Fibroblast of lung (primary cell): Measurements from ENCODE around the gene FNDC5. TPM values are rescaled to one million over a fixed set of nuclear protein-coding genes. Genes with fewer than 3 reads are reported as not detected.

Experiments used
- DNase-seq, 2 donors: peaks; one replicate each; pipeline versions ENCODE4 v3.0.0 to v3.0.0-alpha.2; 2010; ENCODE audit warnings: low read depth in 2 of 2
- H2AFZ ChIP-seq: 2 replicates; pipeline ENCODE4 v1.5.1; 2012; ENCODE audit warnings: low read length, control low read depth, inconsistent platforms
- H3K27ac ChIP-seq: 2 replicates; pipeline ENCODE4 v1.5.1; 2011; ENCODE audit warnings: low read length, control low read depth; ENCODE audit not compliant: insufficient read depth
- H3K27me3 ChIP-seq: 2 replicates; pipeline ENCODE4 v1.5.1; 2011; ENCODE audit warnings: mild to moderate bottlenecking, low read length; ENCODE audit not compliant: control insufficient read depth, insufficient read depth
- H3K36me3 ChIP-seq: 2 replicates; pipeline ENCODE4 v1.5.1; 2011; ENCODE audit warnings: low read length; ENCODE audit not compliant: control insufficient read depth, insufficient read depth
- H3K4me1 ChIP-seq: 2 replicates; pipeline ENCODE4 v1.5.1; 2011; ENCODE audit warnings: low read length; ENCODE audit not compliant: control insufficient read depth, insufficient read depth; ENCODE audit errors: extremely low read depth
- H3K4me2 ChIP-seq: 2 replicates; pipeline ENCODE4 v1.5.1; 2011; ENCODE audit warnings: low read length, control low read depth; ENCODE audit not compliant: insufficient read depth; ENCODE audit errors: extremely low read depth
- H3K4me3 ChIP-seq, 4 experiments: fragments of 200-600 bp in 1 of 4; sonication (generic) in 1 of 4; replicated peaks in 1 of 4; 2 replicates each; pipeline ENCODE4 v1.5.1; 2011 to 2016; ENCODE audit warnings: low read length in 4 of 4, low read depth in 3 of 4, mild to moderate bottlenecking in 3 of 4, control low read depth in 2 of 4, inconsistent platforms in 1 of 4, mixed read lengths in 1 of 4; ENCODE audit not compliant: insufficient read depth in 1 of 4; ENCODE audit errors: control extremely low read depth in 1 of 4
- H3K79me2 ChIP-seq: 2 replicates; pipeline ENCODE4 v1.5.1; 2012; ENCODE audit warnings: mild to moderate bottlenecking, low read length, inconsistent platforms; ENCODE audit not compliant: control insufficient read depth, insufficient read depth
- H3K9ac ChIP-seq: 2 replicates; pipeline ENCODE4 v1.5.1; 2011; ENCODE audit warnings: mild to moderate bottlenecking, low read length, control low read depth; ENCODE audit not compliant: insufficient read depth
- H3K9me3 ChIP-seq: 2 replicates; pipeline ENCODE4 v1.5.1; 2012; ENCODE audit warnings: low read depth, low read length; ENCODE audit not compliant: control insufficient read depth, insufficient read depth
- H4K20me1 ChIP-seq: 2 replicates; pipeline ENCODE4 v1.5.1; 2011; ENCODE audit warnings: low read length; ENCODE audit not compliant: control insufficient read depth, insufficient read depth; ENCODE audit errors: extremely low read depth
- CTCF ChIP-seq, 2 donors: IDR thresholded peaks in 1 of 2; conservative IDR thresholded peaks in 1 of 2; 1 replicate in 1 of 2; 2 replicates in 1 of 2; pipeline ENCODE4 v1.5.1; 2011 to 2012; ENCODE audit warnings: low read length in 2 of 2, control low read depth in 1 of 2, inconsistent platforms in 1 of 2, low read depth in 1 of 2, mild to moderate bottlenecking in 1 of 2
- EZH2 ChIP-seq: IDR thresholded peaks from 2 replicates; pipeline ENCODE4 v1.5.1; 2012; ENCODE audit warnings: low read length, control low read depth, mild to moderate bottlenecking; ENCODE audit errors: missing control alignments
- polyA plus RNA-seq, 2 donors: library from polyadenylated mRNA; depleted of rRNA in 1 of 2; stranded (reverse) in 1 of 2; unstranded in 1 of 2; fragments of >200 nt; gene quantifications; 2 replicates each; pipeline ENCODE4 v1.2.1, GENCODE V29; 2011 to 2012; ENCODE audit warnings: missing spikeins in 1 of 2
- total RNA-seq: library from RNA; depleted of rRNA; stranded (reverse); fragments of >200 nt; gene quantifications from 2 replicates; pipeline ENCODE4 v1.2.1, GENCODE V29; 2014

FNDC5 gene
- total and polyA plus RNA-seq, 2 donors (not counting 1 experiment from before 2014, with no cell fraction given): 0.33 to 1.6 TPM

DNA sequence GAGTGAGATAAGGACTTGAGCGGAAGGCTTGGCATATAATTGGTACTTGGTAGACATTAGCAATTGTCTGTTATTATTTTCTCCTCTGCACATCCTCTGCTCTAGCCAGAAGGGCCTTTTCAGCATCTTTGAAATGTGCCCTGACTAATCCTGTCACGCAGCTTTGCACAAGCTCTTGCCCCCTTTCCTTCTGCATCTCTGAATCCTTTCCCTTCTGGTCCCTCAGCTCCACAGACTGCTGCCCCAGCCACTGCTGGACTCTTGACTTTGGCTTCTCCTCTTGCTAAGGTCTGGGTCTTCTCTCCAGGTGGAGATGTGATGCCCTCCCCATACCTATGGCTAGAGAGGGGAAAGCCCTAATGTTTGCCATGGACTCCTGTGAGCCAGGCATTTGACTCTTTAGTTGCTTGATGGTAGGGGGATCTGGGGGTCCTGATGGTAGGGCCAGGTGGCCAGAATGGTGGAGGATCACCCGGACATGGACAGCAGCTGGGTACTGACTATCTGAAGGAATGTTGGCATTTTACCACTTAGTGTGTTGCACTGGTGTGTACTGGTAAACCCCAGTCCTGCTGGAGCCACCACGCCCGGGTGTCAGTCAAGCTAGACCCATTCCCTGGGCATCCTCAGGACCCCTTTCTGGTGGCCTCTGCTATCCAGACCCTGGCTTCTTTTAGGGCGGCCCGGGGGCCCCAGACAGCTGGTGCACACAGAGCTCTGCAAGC, 20.0 kb upstream of the FNDC5 start:
- no peak for DNase-seq
- H3K4me2 ChIP-seq: no peak overlapping the region

GRCh38 chr1:32889731-32890278, 19.1 kb upstream of the FNDC5 start:
- H3K4me1 ChIP-seq: no peaks in the 10 kb centered on the region
- no peaks in the 10 kb centered on the region for H4K20me1 ChIP-seq
- no peak overlapping the region for H3K4me2 ChIP-seq
- H3K9me3 ChIP-seq: no peaks in the 10 kb centered on the region
- no peak for DNase-seq
- H3K36me3 ChIP-seq: no peaks in the 10 kb centered on the region
- TF ChIP-seq CTCF (conservative IDR thresholded peaks at IDR 0.05 in 1 of 2, IDR thresholded peaks at IDR 0.05 in 1 of 2; ENCODE audit: low read depth in 1 of 2, low read length in 2 of 2): no peak
- no peak for TF ChIP-seq EZH2
- no peak overlapping the region for H3K9ac ChIP-seq
- no peaks in the 10 kb centered on the region for H3K79me2 ChIP-seq
- H3K27ac ChIP-seq: no peak overlapping the region
- peaks cover 32% of the 10 kb centered on the region for H3K27me3 ChIP-seq
- H2AFZ ChIP-seq: no peak overlapping the region
- H3K4me3 ChIP-seq: no peak overlapping the region

More for the DNA sequence above, 20.0 kb upstream of the FNDC5 start:
- Histone ChIP-seq H3K27ac (no peak overlapping the region), H3K27me3 (peaks cover 25% of the 10 kb centered on the region), H3K9me3 (no peaks in the 10 kb centered on the region), H4K20me1 (no peaks in the 10 kb centered on the region), H3K79me2 (no peaks in the 10 kb centered on the region), H3K9ac (no peak overlapping the region), H3K4me3 (no peak overlapping the region), H3K4me1 (no peaks in the 10 kb centered on the region), H3K36me3 (no peaks in the 10 kb centered on the region), H2AFZ (no peak overlapping the region)
- no peak for TF ChIP-seq CTCF (conservative IDR thresholded peaks at IDR 0.05 in 1 of 2, IDR thresholded peaks at IDR 0.05 in 1 of 2; ENCODE audit: low read depth in 1 of 2, low read length in 2 of 2)
- TF ChIP-seq EZH2: no peak

DNA sequence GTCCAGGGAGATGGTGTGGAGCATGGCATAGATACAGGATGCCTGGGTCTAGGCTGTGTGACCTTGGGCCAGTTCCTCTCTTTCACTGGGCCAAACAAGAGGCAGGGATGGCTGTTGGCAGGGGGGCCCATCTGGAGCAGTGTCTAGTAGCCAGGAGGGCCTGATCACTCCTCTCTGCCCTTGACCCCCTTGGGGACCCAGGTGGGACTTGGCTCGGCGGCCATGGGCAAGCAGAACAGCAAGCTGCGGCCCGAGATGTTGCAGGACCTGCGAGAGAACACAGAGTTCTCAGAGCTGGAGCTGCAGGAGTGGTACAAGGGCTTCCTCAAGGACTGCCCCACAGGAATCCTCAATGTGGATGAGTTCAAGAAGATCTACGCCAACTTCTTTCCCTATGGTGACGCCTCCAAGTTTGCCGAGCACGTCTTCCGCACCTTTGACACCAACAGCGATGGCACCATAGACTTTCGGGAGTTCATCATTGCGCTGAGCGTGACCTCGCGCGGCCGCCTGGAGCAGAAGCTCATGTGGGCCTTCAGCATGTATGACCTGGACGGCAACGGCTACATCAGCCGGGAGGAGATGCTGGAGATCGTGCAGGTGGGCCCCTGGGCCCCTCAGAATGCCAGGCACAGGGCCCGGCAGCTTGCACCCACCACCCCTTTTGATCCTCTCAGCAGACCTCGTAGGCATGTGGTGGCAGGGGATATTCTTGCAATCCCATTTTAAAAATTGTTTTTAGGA, 18.1 kb upstream of the FNDC5 start:
- Histone ChIP-seq H3K79me2 (no peaks in the 10 kb centered on the region), H3K36me3 (no peaks in the 10 kb centered on the region), H3K27ac (no peak overlapping the region), H2AFZ (no peak overlapping the region), H3K9ac (no peak overlapping the region), H3K27me3 (peaks cover 36% of the 10 kb centered on the region), H3K4me1 (no peaks in the 10 kb centered on the region), H3K4me3 (no peak overlapping the region), H3K4me2 (no peak overlapping the region), H4K20me1 (no peaks in the 10 kb centered on the region), H3K9me3 (no peaks in the 10 kb centered on the region)
- no peak for TF ChIP-seq EZH2
- TF ChIP-seq CTCF (conservative IDR thresholded peaks at IDR 0.05 in 1 of 2, IDR thresholded peaks at IDR 0.05 in 1 of 2; ENCODE audit: low read depth in 1 of 2, low read length in 2 of 2): no peak
- DNase-seq: no peak
